Esophagus muscularis mucosa (tissue), 4 donors: Measurements from ENCODE around the gene CCM2. TPM values are rescaled to one million over a fixed set of nuclear protein-coding genes. Genes with fewer than 3 reads are reported as not detected.

Source experiments
- DNase-seq: peaks from one replicate; pipeline ENCODE4 v3.0.0-alpha.2; 2017; ENCODE audit errors: extremely low spot score
- H3K27ac ChIP-seq, 4 donors: fragments of 200-600 bp; sonication (generic); replicated peaks in 1 of 4; 1 replicate in 3 of 4; 2 replicates in 1 of 4; pipeline ENCODE4 v1.5.1; 2016 to 2019; ENCODE audit warnings: mild to moderate bottlenecking in 1 of 4
- H3K27me3 ChIP-seq, 4 donors: fragments of 200-600 bp; sonication (generic); one replicate each; pipeline versions ENCODE4 v1.5.1 to v1.6.0; 2016 to 2019
- H3K36me3 ChIP-seq, 4 donors: fragments of 200-600 bp; sonication (generic); one replicate each; pipeline ENCODE4 v1.5.1; 2016 to 2019
- H3K4me1 ChIP-seq, 4 donors: fragments of 200-600 bp; sonication (generic); one replicate each; pipeline ENCODE4 v1.5.1; 2016 to 2019
- H3K4me3 ChIP-seq, 4 donors: fragments of 200-600 bp; sonication (generic); 1 replicate in 2 of 4; 2 replicates in 2 of 4; pipeline ENCODE4 v1.5.1; 2016 to 2019; ENCODE audit warnings: mild to moderate bottlenecking in 4 of 4, moderate library complexity in 1 of 4
- H3K9me3 ChIP-seq, 4 donors: fragments of 200-600 bp; sonication (generic); 1 replicate in 3 of 4; 2 replicates in 1 of 4; pipeline ENCODE4 v1.5.1; 2016 to 2019
- EP300 ChIP-seq: sonication (generic); formaldehyde crosslinking; IDR thresholded peaks from one replicate; pipeline ENCODE4 v1.6.1; 2017; ENCODE audit warnings: antibody characterized with exemption
- POLR2A ChIP-seq: fragments of 450-650 bp; IDR thresholded peaks from one replicate; pipeline ENCODE4 v1.6.1; 2017; ENCODE audit warnings: antibody characterized with exemption, moderate library complexity, mild to moderate bottlenecking, low read depth
- POLR2AphosphoS5 ChIP-seq, 2 donors: sonication (generic); formaldehyde crosslinking; IDR thresholded peaks; one replicate each; pipeline ENCODE4 v1.6.1; 2017; ENCODE audit warnings: antibody characterized with exemption in 2 of 2
- WGBS: methylation state at CpG from one replicate; pipeline ENCODE4 v1.1.5; 2018; 5-methylcytosine and 5-hydroxymethylcytosine counted together
- intact Hi-C: fragments of 100-400 bp; cut with DNase I; formaldehyde crosslinking; loops from one replicate; pipeline ENCODE4 v1.15.1; 2023
- total RNA-seq, 4 donors: library from RNA; depleted of rRNA; stranded (reverse); fragments of >200 nt; gene quantifications; one replicate each; pipeline versions ENCODE4 v1.1.0 to v1.2.1, GENCODE V29; 2016
- TF ChIP-seq, protein P1 (sequence below), 3 experiments: fragments of 200-600 bp in 2 of 3; fragments of 450-650 bp in 1 of 3; sonication (generic) in 2 of 3; IDR thresholded peaks; one replicate each; pipeline ENCODE4 v1.5.1; 2017 to 2019; ENCODE audit warnings: antibody characterized with exemption in 3 of 3, mild to moderate bottlenecking in 2 of 3, moderate library complexity in 1 of 3

The CCM2 gene
- total RNA-seq, 4 donors from 2014 or later = 40.3 to 61.7 (median 49.4) TPM

DNA sequence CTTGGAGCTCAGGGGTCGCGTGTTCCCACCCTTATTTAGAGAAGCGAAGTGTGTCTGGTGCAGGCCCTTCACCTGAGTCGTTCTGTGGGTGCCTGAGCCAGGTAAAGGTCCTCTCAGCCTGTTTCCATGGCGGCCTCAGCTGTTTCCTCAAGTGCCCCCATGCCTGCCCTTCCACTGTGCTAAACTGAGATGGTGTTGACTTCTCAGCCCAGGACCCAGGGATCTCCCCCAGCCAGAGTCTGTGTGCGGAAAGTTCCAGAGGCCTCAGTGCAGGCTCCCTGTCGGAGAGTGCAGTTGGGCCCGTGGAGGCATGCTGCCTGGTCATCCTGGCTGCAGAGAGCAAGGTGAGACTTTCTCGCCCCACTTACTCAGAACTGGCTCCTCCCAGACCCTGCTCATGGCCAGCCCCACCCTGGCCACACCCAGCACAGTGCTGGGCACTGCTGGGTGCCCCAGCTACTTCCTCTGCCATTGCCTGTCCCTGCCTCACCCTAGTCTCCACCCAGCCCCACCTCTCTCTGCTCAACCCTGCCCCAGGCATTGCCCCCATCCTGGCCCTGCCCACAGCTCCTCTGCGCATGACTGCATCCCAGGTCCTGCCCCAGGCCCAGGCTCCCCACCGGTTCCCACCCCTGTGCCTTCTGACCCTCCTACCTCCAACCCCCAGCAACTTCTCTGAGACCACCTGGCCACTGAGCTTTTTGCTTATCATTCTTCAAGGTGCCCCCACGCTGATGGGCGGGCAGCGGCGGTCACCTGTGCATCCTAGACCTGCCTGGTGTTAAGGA, 68.4 kb downstream of the CCM2 start:
- Histone ChIP-seq H3K27me3 (no peaks in the 10 kb centered on the region), H3K4me1 (no peaks in the 10 kb centered on the region), H3K9me3 (no peaks in the 10 kb centered on the region), H3K27ac (no peak overlapping the region), H3K36me3 (peaks cover 50 to 98% (median 93%) of the 10 kb centered on the region in 4 donors), H3K4me3 (no peak overlapping the region)
- intact Hi-C loops = no loop called here
- DNase-seq = no peak
- TF ChIP-seq POLR2AphosphoS5 (IDR thresholded peaks at IDR 0.05) (no peak), EP300 (no peak), POLR2A (no peak)
- TF ChIP-seq, protein P1, sequence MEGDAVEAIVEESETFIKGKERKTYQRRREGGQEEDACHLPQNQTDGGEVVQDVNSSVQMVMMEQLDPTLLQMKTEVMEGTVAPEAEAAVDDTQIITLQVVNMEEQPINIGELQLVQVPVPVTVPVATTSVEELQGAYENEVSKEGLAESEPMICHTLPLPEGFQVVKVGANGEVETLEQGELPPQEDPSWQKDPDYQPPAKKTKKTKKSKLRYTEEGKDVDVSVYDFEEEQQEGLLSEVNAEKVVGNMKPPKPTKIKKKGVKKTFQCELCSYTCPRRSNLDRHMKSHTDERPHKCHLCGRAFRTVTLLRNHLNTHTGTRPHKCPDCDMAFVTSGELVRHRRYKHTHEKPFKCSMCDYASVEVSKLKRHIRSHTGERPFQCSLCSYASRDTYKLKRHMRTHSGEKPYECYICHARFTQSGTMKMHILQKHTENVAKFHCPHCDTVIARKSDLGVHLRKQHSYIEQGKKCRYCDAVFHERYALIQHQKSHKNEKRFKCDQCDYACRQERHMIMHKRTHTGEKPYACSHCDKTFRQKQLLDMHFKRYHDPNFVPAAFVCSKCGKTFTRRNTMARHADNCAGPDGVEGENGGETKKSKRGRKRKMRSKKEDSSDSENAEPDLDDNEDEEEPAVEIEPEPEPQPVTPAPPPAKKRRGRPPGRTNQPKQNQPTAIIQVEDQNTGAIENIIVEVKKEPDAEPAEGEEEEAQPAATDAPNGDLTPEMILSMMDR (IDR thresholded peaks at IDR 0.05) = no peak
- WGBS = 90% methylated on average over 15 of the region's 15 CpGs

DNA sequence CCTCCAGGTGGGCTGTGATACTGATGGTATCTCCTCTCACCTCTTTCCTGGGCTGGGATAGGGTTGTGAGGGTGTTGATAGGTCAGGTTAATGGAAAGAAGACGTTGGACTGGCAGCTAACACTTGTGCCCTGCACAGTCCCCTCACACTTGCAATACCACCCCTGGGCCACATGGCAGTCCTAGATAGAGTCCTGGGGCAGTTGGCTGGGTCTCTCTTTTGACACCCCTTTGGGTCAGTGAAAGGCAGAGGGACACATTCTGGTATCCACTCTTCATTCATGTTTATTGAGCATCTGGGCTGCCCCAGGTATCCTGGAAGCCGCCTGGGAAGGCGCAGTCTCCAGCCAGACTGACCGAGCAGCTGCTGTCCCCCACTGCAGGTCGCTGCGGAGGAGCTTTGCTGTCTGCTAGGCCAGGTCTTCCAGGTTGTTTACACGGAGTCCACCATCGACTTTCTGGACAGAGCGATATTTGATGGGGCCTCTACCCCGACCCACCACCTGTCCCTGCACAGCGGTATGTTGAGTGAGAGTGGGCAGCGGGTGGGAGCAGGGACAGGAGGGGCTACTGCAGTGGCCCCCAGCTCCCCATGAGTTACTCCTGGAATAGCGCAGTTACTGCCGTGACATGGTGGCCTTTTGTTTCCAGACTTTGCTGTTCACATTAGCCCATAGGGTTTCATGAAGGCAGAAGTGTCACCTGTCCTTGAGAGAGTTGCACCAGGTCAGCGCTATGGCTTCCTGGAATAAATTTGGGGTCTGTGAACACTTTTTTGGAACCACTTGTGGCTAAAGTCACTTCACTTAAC, 69.6 kb downstream of the CCM2 start:
- no peaks in the 10 kb centered on the region for H3K4me1 ChIP-seq
- 95% methylated on average over 7 of the region's 15 CpGs for WGBS
- H3K9me3 ChIP-seq = no peaks in the 10 kb centered on the region
- no peaks in the 10 kb centered on the region for H3K27me3 ChIP-seq
- no peak overlapping the region for H3K4me3 ChIP-seq
- no peak overlapping the region for H3K27ac ChIP-seq
- no peak for TF ChIP-seq POLR2AphosphoS5 (IDR thresholded peaks at IDR 0.05)
- no peak for TF ChIP-seq EP300
- TF ChIP-seq POLR2A = no peak
- TF ChIP-seq, protein P1 (IDR thresholded peaks at IDR 0.05) = no peak
- DNase-seq = no peak
- intact Hi-C loops = no loop called here
- H3K36me3 ChIP-seq = peaks cover 58 to 100% (median 94%) of the 10 kb centered on the region in 4 donors

DNA sequence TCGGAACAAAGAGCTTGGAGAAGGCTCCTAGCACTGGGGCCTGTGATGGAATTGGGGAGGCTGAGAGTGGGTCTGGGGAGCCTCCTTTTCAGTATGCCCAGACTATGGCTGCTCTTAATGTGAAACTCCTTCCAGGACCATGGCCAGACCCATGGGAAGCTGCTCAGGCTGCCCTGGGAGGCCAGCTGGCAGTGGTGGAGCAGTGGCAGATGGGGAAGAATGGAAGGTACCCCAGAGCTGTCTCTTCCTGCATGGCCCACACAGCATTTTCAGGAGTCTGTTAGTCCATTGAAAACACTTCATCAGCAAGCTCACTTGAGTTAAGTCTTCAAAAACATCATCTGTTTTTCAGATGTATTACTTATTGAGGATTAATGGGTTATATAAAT, 70.2 kb downstream of the CCM2 start:
- WGBS = 100% methylated on average over 1 of the region's 1 CpG
- H3K27ac ChIP-seq = no peak overlapping the region
- H3K9me3 ChIP-seq = no peaks in the 10 kb centered on the region
- TF ChIP-seq EP300 (no peak), POLR2A (no peak), POLR2AphosphoS5 (IDR thresholded peaks at IDR 0.05) (no peak)
- TF ChIP-seq, protein P1 (IDR thresholded peaks at IDR 0.05) = no peak
- intact Hi-C loops = no loop called here
- DNase-seq = no peak
- H3K27me3 ChIP-seq = no peaks in the 10 kb centered on the region
- H3K36me3 ChIP-seq = peaks cover 58 to 100% (median 94%) of the 10 kb centered on the region in 4 donors
- H3K4me3 ChIP-seq = no peak overlapping the region
- H3K4me1 ChIP-seq = no peaks in the 10 kb centered on the region

DNA sequence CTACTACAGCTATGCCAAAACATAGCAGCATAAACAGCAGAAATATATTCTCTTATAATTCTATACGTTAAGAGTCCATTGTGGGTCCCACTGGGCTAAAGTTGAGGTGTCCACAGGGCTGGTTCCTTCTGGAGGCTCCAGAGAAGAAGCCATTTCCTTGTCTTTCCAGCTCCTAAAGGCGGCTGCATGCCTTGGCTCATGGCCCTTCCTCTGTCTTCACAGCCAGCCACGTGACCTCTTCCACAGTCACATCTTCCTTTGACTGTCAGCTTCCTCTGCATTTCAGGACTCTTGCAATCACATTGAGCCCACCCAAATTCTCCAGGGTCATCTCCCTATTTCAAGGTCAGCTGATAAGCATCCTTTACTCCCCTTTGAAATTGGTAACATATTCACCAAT, 71.5 kb downstream of the CCM2 start:
- no peak for TF ChIP-seq POLR2A
- TF ChIP-seq POLR2AphosphoS5 (IDR thresholded peaks at IDR 0.05) = no peak
- TF ChIP-seq, protein P1 (IDR thresholded peaks at IDR 0.05) = no peak
- no peak for TF ChIP-seq EP300
- Histone ChIP-seq H3K27ac (no peak overlapping the region), H3K27me3 (no peaks in the 10 kb centered on the region), H3K9me3 (no peaks in the 10 kb centered on the region), H3K36me3 (peaks cover 67 to 100% (median 95%) of the 10 kb centered on the region in 4 donors), H3K4me1 (no peaks in the 10 kb centered on the region), H3K4me3 (no peak overlapping the region)
- intact Hi-C loops = no loop called here
- DNase-seq = no peak
- 66% methylated on average over 3 of the region's 3 CpGs for WGBS
